Endodermal cell (in vitro differentiated cells): Measurements from ENCODE around the gene PDZK1. TPM values are rescaled to one million over a fixed set of nuclear protein-coding genes. Genes with fewer than 3 reads are reported as not detected.

Experiments
- DNase-seq: peaks from one replicate; pipeline ENCODE4 v3.0.0-alpha.2; 2017
- H3K27ac ChIP-seq: 2 replicates; pipeline ENCODE4 v1.5.1; 2013; ENCODE audit warnings: mild to moderate bottlenecking, low read depth, low read length, moderate library complexity
- H3K27me3 ChIP-seq: 2 replicates; pipeline ENCODE4 v1.6.1; 2013; ENCODE audit warnings: mild to moderate bottlenecking, low read length, moderate library complexity; ENCODE audit not compliant: insufficient read depth, control insufficient read depth, poor library complexity, severe bottlenecking
- H3K36me3 ChIP-seq: 2 replicates; pipeline ENCODE4 v1.7.0; 2013; ENCODE audit warnings: mild to moderate bottlenecking, low read length, moderate library complexity; ENCODE audit not compliant: control insufficient read depth, insufficient read depth
- H3K4me1 ChIP-seq: one replicate; pipeline ENCODE4 v1.7.0; 2013; ENCODE audit warnings: low read length; ENCODE audit not compliant: control insufficient read depth, insufficient read depth
- H3K4me3 ChIP-seq: 2 replicates; pipeline ENCODE4 v1.5.1; 2013; ENCODE audit warnings: mild to moderate bottlenecking, low read length, moderate library complexity
- H3K9ac ChIP-seq: 2 replicates; pipeline ENCODE4 v1.6.1; 2013; ENCODE audit warnings: mild to moderate bottlenecking, low read length, moderate library complexity; ENCODE audit not compliant: poor library complexity, severe bottlenecking; ENCODE audit errors: extremely low read depth
- H3K9me3 ChIP-seq: 2 replicates; pipeline ENCODE4 v1.6.1; 2013; ENCODE audit warnings: mild to moderate bottlenecking, low read length, moderate library complexity; ENCODE audit not compliant: control insufficient read depth
- H3K27ac Mint-ChIP-seq: 2 replicates; pipeline ENCODE4 v1.8.0; 2020; ENCODE audit warnings: mixed read lengths
- H3K27me3 Mint-ChIP-seq: 2 replicates; pipeline ENCODE4 v1.8.0; 2021; ENCODE audit warnings: mild to moderate bottlenecking, mixed read lengths; ENCODE audit not compliant: insufficient read depth
- H3K36me3 Mint-ChIP-seq: 2 replicates; pipeline ENCODE4 v1.8.0; 2020; ENCODE audit warnings: low read depth, mixed read lengths
- H3K4me1 Mint-ChIP-seq: 2 replicates; pipeline ENCODE4 v1.8.0; 2020; ENCODE audit warnings: mixed read lengths
- H3K4me3 Mint-ChIP-seq: 2 replicates; pipeline ENCODE4 v1.8.0; 2020; ENCODE audit warnings: mild to moderate bottlenecking, moderate library complexity, mixed read lengths
- H3K9me3 Mint-ChIP-seq: 2 replicates; pipeline ENCODE4 v1.8.0; 2020; ENCODE audit warnings: mild to moderate bottlenecking, mixed read lengths
- WGBS, 2 experiments: methylation state at CpG; one replicate each; pipeline versions ENCODE4 v1.1.5 to v1.1.7; 2013; ENCODE audit warnings: missing lambda C conversion rate in 2 of 2, mixed read lengths in 1 of 2; ENCODE audit not compliant: insufficient coverage in 1 of 2, insufficient read length in 1 of 2; 5-methylcytosine and 5-hydroxymethylcytosine counted together
- total RNA-seq, 2 donors: library from RNA; stranded (reverse); fragmentation: NEBNext Ultra II Directional in 1 of 2; extraction: Animal tissue kit (Norgen Biotek cat#: 25700) in 1 of 2; gene quantifications; 2 replicates in 1 of 2; 3 replicates in 1 of 2; pipeline ENCODE4 v1.2.1, GENCODE V29; 2021
- TF ChIP-seq, protein P1 (sequence below): fragments of 200-600 bp; sonication (generic); conservative IDR thresholded peaks from 2 replicates; pipeline ENCODE4 v1.5.0; 2021; ENCODE audit warnings: antibody characterized with exemption, mild to moderate bottlenecking

Gene PDZK1
- total RNA-seq, 2 donors from 2014 or later: 47.2 to 51.8 TPM

DNA sequence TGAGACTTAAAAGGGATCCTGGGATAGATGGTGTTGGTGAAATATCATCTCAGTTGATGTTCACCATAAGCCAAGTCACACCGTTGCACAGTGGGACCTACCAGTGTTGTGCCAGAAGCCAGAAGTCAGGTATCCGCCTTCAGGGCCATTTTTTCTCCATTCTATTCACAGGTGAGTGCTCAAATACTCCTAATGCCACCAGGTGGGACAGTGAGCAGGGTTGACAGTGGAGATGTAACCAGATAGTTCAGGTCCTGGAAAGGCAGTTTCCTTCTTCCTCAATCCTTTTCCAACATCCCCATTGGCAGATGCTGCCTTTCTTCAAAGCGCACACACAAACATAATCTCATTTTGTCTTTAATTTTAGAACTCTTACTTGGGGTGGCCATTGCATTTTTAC is 23.7 kb upstream of the PDZK1 start:
- no peak overlapping the region for H3K27ac Mint-ChIP-seq
- no peaks in the 10 kb centered on the region for H3K36me3 Mint-ChIP-seq
- Histone ChIP-seq H3K4me1 (no peaks in the 10 kb centered on the region), H3K27me3 (no peaks in the 10 kb centered on the region), H3K27ac (no peak overlapping the region), H3K4me3 (no peak overlapping the region), H3K9me3 (no peaks in the 10 kb centered on the region), H3K9ac (no peak overlapping the region), H3K36me3 (no peaks in the 10 kb centered on the region)
- TF ChIP-seq, protein P1, sequence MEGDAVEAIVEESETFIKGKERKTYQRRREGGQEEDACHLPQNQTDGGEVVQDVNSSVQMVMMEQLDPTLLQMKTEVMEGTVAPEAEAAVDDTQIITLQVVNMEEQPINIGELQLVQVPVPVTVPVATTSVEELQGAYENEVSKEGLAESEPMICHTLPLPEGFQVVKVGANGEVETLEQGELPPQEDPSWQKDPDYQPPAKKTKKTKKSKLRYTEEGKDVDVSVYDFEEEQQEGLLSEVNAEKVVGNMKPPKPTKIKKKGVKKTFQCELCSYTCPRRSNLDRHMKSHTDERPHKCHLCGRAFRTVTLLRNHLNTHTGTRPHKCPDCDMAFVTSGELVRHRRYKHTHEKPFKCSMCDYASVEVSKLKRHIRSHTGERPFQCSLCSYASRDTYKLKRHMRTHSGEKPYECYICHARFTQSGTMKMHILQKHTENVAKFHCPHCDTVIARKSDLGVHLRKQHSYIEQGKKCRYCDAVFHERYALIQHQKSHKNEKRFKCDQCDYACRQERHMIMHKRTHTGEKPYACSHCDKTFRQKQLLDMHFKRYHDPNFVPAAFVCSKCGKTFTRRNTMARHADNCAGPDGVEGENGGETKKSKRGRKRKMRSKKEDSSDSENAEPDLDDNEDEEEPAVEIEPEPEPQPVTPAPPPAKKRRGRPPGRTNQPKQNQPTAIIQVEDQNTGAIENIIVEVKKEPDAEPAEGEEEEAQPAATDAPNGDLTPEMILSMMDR: peak; percentile 60
- DNase-seq: no peak
- H3K27me3 Mint-ChIP-seq: no peaks in the 10 kb centered on the region
- 85 to 97% methylated on average over 2 to 3 of the region's 3 CpGs for WGBS, 2 experiments
- no peaks in the 10 kb centered on the region for H3K9me3 Mint-ChIP-seq
- peaks cover 13% of the 10 kb centered on the region for H3K4me1 Mint-ChIP-seq
- H3K4me3 Mint-ChIP-seq: no peak overlapping the region

- Histone ChIP-seq H3K27me3 (no peaks in the 10 kb centered on the region), H3K36me3 (no peaks in the 10 kb centered on the region), H3K9me3 (no peaks in the 10 kb centered on the region), H3K9ac (no peak overlapping the region), H3K4me3 (no peak overlapping the region), H3K4me1 (no peaks in the 10 kb centered on the region), H3K27ac (no peak overlapping the region)
- no peaks in the 10 kb centered on the region for H3K27me3 Mint-ChIP-seq
- TF ChIP-seq, protein P1: no peak
- H3K4me3 Mint-ChIP-seq: no peak overlapping the region
- no peaks in the 10 kb centered on the region for H3K9me3 Mint-ChIP-seq
- H3K27ac Mint-ChIP-seq: no peak overlapping the region
- peaks cover 13% of the 10 kb centered on the region for H3K4me1 Mint-ChIP-seq
- 95 to 96% methylated on average over 4 of the region's 4 CpGs for WGBS, 2 experiments
- H3K36me3 Mint-ChIP-seq: no peaks in the 10 kb centered on the region
- no peak for DNase-seq
These were observed 23.3 kb upstream of the PDZK1 start for GRCh38 chr1:145730467-145730866.

GRCh38 chr1:145729666-145730436 is 22.7 kb upstream of the PDZK1 start:
- no peaks in the 10 kb centered on the region for H3K9me3 ChIP-seq
- no peak for DNase-seq
- no peak overlapping the region for H3K4me3 Mint-ChIP-seq

More at GRCh38 chr1:145729666-145730436, 22.7 kb upstream of the PDZK1 start:
- H3K4me1 ChIP-seq: no peaks in the 10 kb centered on the region
- no peak overlapping the region for H3K27ac Mint-ChIP-seq
- H3K36me3 ChIP-seq: no peaks in the 10 kb centered on the region
- H3K36me3 Mint-ChIP-seq: no peaks in the 10 kb centered on the region
- 94 to 96% methylated on average over 5 of the region's 5 CpGs for WGBS, 2 experiments
- no peaks in the 10 kb centered on the region for H3K9me3 Mint-ChIP-seq
- H3K27ac ChIP-seq: no peak overlapping the region
- no peak overlapping the region for H3K4me3 ChIP-seq
- no peaks in the 10 kb centered on the region for H3K27me3 ChIP-seq
- no peaks in the 10 kb centered on the region for H3K27me3 Mint-ChIP-seq
- no peak overlapping the region for H3K9ac ChIP-seq
- TF ChIP-seq, protein P1: no peak
- peaks cover 13% of the 10 kb centered on the region for H3K4me1 Mint-ChIP-seq
